GM20431 (cell line): ENCODE measurements around the gene SMAD3.

Experiments
- in situ Hi-C: fragments of 300-500 bp; cut with MseI, MboI; formaldehyde crosslinking; loops from one replicate; pipeline ENCODE4 v1.15.0; 2020; ENCODE audit warnings: low sequenced_read_pairs; ENCODE audit not compliant: unreplicated experiment

SMAD3 gene

GRCh38 chr15:67210555-67211168 is 145.3 kb downstream of the SMAD3 start:
- in situ Hi-C loops: no loop called here

DNA sequence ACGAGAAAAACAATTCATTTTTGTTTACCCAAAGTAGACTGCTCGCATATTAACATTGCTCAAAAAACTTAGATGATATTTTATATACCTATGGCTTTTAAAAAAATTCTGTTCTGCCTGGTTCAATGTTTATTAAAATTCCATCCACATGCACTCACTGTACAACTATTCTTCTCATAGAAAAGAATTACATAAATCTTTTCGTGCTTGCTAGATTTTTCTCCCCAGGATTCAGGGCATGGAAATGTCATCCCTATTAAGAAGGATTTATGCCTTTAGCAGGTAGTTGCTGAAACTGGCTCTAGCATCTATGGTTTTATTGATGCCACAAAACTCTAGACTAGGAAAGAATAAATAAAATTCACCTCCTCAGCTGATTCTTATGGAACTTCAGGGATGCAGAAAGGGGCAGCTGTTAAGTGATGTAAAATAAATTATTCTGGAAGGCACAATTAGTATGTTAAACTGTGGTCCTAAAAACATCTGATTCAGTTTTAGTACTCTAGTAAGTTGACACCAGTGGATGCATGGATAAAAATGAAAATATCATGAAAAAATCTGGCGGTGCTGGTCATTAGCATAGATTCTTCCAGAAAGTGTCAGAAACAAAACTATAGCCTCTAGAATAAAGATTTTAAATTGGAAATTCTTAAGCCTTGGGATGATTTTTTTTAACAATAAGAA is 147.4 kb downstream of the SMAD3 start:
- in situ Hi-C loops: no loop called here

DNA sequence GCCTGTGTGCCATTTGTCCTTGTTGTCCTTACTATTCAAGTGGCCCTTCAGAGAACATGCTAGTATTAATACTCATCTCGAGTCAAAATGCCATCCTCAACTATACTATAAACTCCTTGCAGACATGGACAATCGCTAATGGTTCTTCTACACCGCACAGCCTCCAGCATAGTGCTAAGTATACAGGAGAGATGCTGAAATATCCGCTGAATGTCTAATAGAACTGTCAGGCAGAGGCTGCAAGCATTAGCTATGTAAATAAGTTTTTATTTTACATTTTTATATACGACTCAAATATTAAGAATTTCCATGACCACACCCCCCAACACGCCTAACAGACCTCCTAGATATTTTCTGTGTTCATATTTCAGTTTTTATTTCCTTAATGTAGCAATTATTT is 149.7 kb downstream of the SMAD3 start:
- in situ Hi-C loops: no loop called here

- in situ Hi-C loops: no loop called here
Measured at GRCh38 chr15:67216859-67217258, 151.5 kb downstream of the SMAD3 start.

DNA sequence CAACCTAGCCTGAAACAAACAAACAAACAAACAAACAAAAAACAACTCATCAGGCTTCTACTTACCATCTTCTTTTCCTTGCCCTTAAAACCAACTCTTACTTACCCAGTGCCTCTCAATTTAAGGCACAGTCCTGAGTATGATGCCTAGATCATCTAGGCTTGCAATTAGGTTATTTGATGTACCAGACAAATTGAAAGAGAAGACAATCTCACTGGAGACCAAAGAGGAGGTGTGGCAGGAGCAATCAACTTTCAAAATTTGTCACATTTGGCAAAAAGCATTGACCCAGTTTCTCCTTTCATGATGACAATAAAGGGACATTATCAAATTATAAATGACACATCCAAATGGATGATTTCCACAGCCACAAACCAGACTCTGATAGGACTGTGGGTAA is 153.0 kb downstream of the SMAD3 start:
- in situ Hi-C loops: no loop called here

GRCh38 chr15:67219288-67219687 is 153.9 kb downstream of the SMAD3 start:
- in situ Hi-C loops: no loop called here

GRCh38 chr15:67224889-67225288 is 159.5 kb downstream of the SMAD3 start:
- in situ Hi-C loops: no loop called here

GRCh38 chr15:67225336-67225735 is 159.9 kb downstream of the SMAD3 start:
- in situ Hi-C loops: no loop called here

DNA sequence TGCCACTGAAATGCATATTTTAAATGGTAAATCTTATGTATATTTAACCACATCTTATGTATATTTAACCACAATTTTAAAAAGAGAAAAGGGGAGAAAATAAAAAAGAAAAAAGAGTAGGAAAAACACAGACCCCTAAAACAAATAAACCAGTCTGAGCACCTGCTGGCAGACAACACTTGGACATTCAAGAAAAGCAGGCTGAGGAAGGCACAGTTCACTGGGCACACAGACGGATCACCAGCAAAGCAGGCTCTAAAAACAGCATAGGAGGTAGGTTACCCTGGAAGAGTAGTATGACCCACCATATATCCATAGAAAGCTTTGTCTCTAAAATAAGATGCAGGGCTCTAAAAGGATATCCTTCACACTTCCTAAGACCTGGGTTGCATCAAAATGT is 162.0 kb downstream of the SMAD3 start:
- in situ Hi-C loops: no loop called here

DNA sequence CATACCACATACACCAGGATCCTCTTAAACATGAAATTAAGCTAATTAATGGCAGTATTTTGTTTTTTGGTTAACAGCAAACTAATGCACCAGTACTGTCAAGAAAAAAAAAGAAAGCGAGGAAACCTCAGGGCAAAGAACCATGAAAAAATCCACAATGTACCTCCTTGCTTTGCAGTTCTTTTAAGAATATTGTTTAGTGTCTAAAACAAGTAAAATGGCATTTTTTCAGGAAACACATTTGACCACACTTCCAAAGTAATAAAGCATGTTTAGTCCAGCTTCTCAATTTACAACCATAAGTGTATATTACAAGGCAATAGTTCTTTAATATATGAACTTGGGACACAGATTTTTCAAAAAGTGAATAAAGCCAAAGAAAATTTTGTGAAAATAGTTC is 162.4 kb downstream of the SMAD3 start:
- in situ Hi-C loops: no loop called here

GRCh38 chr15:67228286-67228685 is 162.9 kb downstream of the SMAD3 start:
- in situ Hi-C loops: no loop called here

DNA sequence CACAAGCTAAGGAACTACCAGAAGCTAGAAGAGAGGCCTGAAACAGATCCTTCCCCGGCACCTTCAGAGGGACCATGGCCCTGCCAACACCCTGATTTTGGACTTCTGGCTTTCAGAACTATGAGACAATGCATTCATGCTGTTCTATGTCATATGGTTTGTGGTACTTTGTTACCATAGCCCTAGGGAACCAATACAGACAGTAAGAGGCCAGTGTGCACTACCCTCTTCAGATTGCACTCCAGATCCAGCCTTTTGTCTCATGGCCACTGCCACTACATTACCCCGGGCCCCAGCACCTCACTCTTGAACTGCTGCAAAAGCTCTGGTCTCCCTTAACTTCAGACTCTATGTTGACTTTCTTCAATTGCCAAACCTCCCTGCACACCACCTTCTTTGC is 165.1 kb downstream of the SMAD3 start:
- in situ Hi-C loops: no loop called here

DNA sequence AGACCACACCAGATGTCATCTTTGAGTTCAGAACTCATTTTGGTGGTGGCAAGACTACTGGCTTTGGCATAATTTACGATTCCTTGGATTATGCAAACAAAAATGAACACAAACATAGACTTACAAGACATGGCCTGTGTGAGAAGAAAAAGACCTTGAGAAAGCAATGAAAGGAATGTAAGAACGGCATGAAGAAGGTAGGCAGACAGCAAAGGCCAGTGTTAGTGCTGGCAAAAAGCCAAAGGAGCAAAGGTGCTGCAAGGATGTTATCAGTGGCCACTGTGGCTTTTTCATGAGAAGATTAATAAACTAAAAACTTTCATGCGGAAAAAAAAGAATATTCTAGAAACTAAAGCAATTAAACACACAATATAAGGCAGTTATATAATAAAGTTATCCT is 167.2 kb downstream of the SMAD3 start:
- in situ Hi-C loops: no loop called here

- in situ Hi-C loops: no loop called here
Measured at GRCh38 chr15:67240235-67241131, 175.1 kb downstream of the SMAD3 start.

DNA sequence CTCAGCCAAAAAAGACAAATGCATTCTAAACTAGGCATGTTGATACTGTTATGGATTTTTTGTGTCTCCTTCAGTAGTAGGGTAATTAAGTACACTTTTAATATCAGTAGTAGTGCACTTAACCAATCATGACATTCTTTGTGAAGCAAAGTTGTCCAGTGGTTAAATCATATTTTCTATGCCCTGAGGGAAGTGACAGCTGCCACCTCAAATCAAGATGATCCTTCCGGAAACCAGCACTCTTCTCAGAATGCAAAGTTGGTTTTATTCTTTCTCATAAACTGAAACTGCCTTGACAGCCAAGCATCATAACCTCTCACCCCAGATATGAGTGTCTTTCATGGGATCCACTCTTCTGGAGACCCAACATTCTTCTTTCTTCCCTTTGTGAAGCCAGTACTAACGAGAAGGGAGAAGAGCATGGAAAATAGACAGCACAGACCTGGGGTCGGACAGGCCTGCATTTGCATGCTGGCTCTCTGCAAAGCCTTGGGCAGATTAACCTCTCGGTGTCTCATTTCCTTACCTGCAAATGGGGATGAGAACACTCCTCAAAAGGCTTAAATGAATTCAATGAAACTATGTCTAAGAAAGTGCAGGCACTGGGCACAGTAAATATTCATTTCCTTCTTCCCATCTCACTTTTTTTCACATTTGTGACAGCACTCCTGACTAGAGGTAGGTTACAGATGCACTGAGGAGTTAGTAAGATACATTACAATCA is 175.9 kb downstream of the SMAD3 start:
- in situ Hi-C loops: no loop called here

DNA sequence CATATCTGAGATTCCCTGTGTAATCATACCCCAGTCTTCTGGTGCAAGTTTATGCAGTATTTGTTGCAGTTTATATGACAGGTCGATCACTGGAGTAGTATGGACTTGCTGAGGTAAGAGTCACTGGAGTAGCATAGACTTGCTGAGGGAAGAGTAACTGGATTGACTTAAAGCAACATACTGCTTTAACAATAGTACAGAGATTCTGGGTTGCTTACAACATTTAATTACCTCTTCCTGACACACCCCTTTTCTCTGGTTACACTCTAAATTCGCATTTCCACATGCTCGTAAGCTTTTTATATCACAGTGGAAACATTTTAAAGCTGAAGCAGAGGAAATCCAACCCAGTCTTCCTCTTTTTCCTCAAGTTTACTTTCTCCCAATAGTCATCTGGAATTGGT is 177.3 kb downstream of the SMAD3 start:
- in situ Hi-C loops: no loop called here
